GM23338 (cell line): ENCODE measurements around the gene TMED10. TPM values are rescaled to one million over a fixed set of nuclear protein-coding genes. Genes with fewer than 3 reads are reported as not detected.

Source experiments
- ATAC-seq: fragments of 200-7000 bp; cut with Tn5 transposase; 3 replicates; pipeline ENCODE4 v1.9.1; 2020
- DNase-seq: peaks from one replicate; pipeline ENCODE4 v3.0.0-alpha.2; 2015; ENCODE audit warnings: low spot score
- H2AFZ ChIP-seq: fragments of 200-600 bp; sonication (generic); 2 replicates; pipeline ENCODE4 v1.8.0; 2016; ENCODE audit warnings: antibody characterized with exemption, mild to moderate bottlenecking, moderate library complexity
- H3F3A ChIP-seq: fragments of 200-600 bp; sonication (generic); replicated peaks from 2 replicates; pipeline ENCODE4 v1.8.0; 2017; ENCODE audit warnings: antibody characterized with exemption, mixed run types, low read depth
- H3K27ac ChIP-seq: fragments of 200-600 bp; sonication (generic); 2 replicates; pipeline ENCODE4 v1.6.1; 2016; ENCODE audit warnings: low read depth
- H3K27me3 ChIP-seq: fragments of 200-600 bp; sonication (generic); 2 replicates; pipeline ENCODE4 v1.8.0; 2016; ENCODE audit warnings: mild to moderate bottlenecking, mixed run types, moderate library complexity; ENCODE audit not compliant: insufficient read depth
- H3K36me3 ChIP-seq: fragments of 200-600 bp; sonication (generic); 2 replicates; pipeline ENCODE4 v1.8.0; 2016; ENCODE audit warnings: mild to moderate bottlenecking; ENCODE audit not compliant: insufficient read depth
- H3K4me1 ChIP-seq: fragments of 200-600 bp; sonication (generic); 2 replicates; pipeline ENCODE4 v1.8.0; 2016; ENCODE audit warnings: mild to moderate bottlenecking, moderate library complexity; ENCODE audit not compliant: insufficient read depth
- H3K4me2 ChIP-seq: fragments of 200-600 bp; sonication (generic); 2 replicates; pipeline ENCODE4 v1.7.1; 2017; ENCODE audit warnings: mixed run types
- H3K4me3 ChIP-seq: fragments of 200-600 bp; sonication (generic); 2 replicates; pipeline ENCODE4 v1.6.1; 2016; ENCODE audit warnings: mixed run types
- H3K79me2 ChIP-seq: fragments of 200-600 bp; sonication (generic); replicated peaks from 2 replicates; pipeline ENCODE4 v1.8.0; 2017; ENCODE audit warnings: mild to moderate bottlenecking; ENCODE audit not compliant: insufficient read depth
- H3K9me2 ChIP-seq: fragments of 200-600 bp; sonication (generic); 2 replicates; pipeline ENCODE4 v1.8.0; 2017; ENCODE audit not compliant: insufficient read depth
- H4K20me1 ChIP-seq: fragments of 200-600 bp; sonication (generic); replicated peaks from 2 replicates; pipeline ENCODE4 v1.8.0; 2017; ENCODE audit warnings: mild to moderate bottlenecking; ENCODE audit not compliant: insufficient read depth
- H3K27ac Mint-ChIP-seq: 2 replicates; pipeline ENCODE4 v1.8.0; 2020; ENCODE audit warnings: inconsistent platforms, mild to moderate bottlenecking, moderate library complexity, mixed read lengths
- H3K27me3 Mint-ChIP-seq: 3 replicates; pipeline ENCODE4 v1.8.0; 2022; ENCODE audit warnings: low read depth, mild to moderate bottlenecking, moderate library complexity, mixed read lengths, inconsistent platforms; ENCODE audit not compliant: insufficient read depth, poor library complexity
- H3K36me3 Mint-ChIP-seq: 3 replicates; pipeline ENCODE4 v1.8.0; 2021; ENCODE audit warnings: low read depth, mild to moderate bottlenecking, inconsistent platforms, moderate library complexity, mixed read lengths
- H3K4me1 Mint-ChIP-seq: 3 replicates; pipeline ENCODE4 v1.8.0; 2020; ENCODE audit warnings: mild to moderate bottlenecking, inconsistent platforms, mixed read lengths
- H3K4me3 Mint-ChIP-seq: 3 replicates; pipeline ENCODE4 v1.8.0; 2021; ENCODE audit warnings: moderate library complexity, mild to moderate bottlenecking, inconsistent platforms, mixed read lengths
- H3K9me3 Mint-ChIP-seq: 3 replicates; pipeline ENCODE4 v1.8.0; 2020; ENCODE audit warnings: moderate library complexity, mild to moderate bottlenecking, inconsistent platforms, mixed read lengths
- CREB1 ChIP-seq: fragments of 250-450 bp; sonication (Bioruptor Pico); IDR thresholded peaks from 2 replicates; pipeline ENCODE4 v1.5.0; 2020; ENCODE audit warnings: low read depth, mild to moderate bottlenecking, moderate library complexity
- CTCF ChIP-seq, 2 experiments: fragments of 200-600 bp in 1 of 2; sonication (generic) in 1 of 2; conservative IDR thresholded peaks; 2 replicates each; pipeline versions ENCODE4 v1.5.1 to v1.6.1; 2016 to 2017; ENCODE audit warnings: antibody characterized with exemption in 2 of 2, low read depth in 2 of 2, mild to moderate bottlenecking in 2 of 2, moderate library complexity in 1 of 2
- ETS1 ChIP-seq: IDR thresholded peaks from 2 replicates; pipeline ENCODE4 v1.6.1; 2016; ENCODE audit warnings: antibody characterized with exemption
- EZH2 ChIP-seq: fragments of 200-600 bp; sonication (generic); IDR thresholded peaks from one replicate; pipeline ENCODE4 v1.8.0; 2017; ENCODE audit warnings: antibody characterized with exemption, mild to moderate bottlenecking, low read depth; ENCODE audit not compliant: unreplicated experiment
- EZH2phosphoT487 ChIP-seq: fragments of 200-600 bp; sonication (generic); IDR thresholded peaks from one replicate; pipeline ENCODE4 v1.8.1; 2018; ENCODE audit warnings: antibody characterized with exemption; ENCODE audit not compliant: unreplicated experiment
- JUNB ChIP-seq: IDR thresholded peaks from one replicate; pipeline ENCODE4 v1.6.1; 2016; ENCODE audit warnings: antibody characterized with exemption; ENCODE audit not compliant: unreplicated experiment
- NANOG ChIP-seq: IDR thresholded peaks from 2 replicates; pipeline ENCODE4 v1.6.1; 2016; ENCODE audit warnings: antibody characterized with exemption, borderline replicate concordance
- POLR2AphosphoS5 ChIP-seq: IDR thresholded peaks from 2 replicates; pipeline ENCODE4 v1.6.1; 2016; ENCODE audit warnings: antibody characterized with exemption, low read depth
- REST ChIP-seq: IDR thresholded peaks from one replicate; pipeline ENCODE4 v1.6.1; 2018; ENCODE audit warnings: antibody characterized with exemption; ENCODE audit not compliant: unreplicated experiment
- STAT1 ChIP-seq: IDR thresholded peaks from one replicate; pipeline ENCODE4 v1.6.1; 2016; ENCODE audit warnings: antibody characterized with exemption; ENCODE audit not compliant: unreplicated experiment
- ZNF114 ChIP-seq: fragments of 250-450 bp; sonication (Bioruptor Pico); IDR thresholded peaks from 2 replicates; pipeline ENCODE4 v1.5.0; 2020; ENCODE audit warnings: mild to moderate bottlenecking, moderate library complexity
- ZNF331 ChIP-seq: fragments of 250-450 bp; sonication (Bioruptor Pico); IDR thresholded peaks from 2 replicates; pipeline ENCODE4 v1.5.0; 2020; ENCODE audit warnings: low read depth, mild to moderate bottlenecking, moderate library complexity
- ZNF462 ChIP-seq: fragments of 250-450 bp; sonication (Bioruptor Pico); IDR thresholded peaks from 2 replicates; pipeline ENCODE4 v1.5.0; 2020; ENCODE audit warnings: mild to moderate bottlenecking, moderate library complexity
- polyA plus RNA-seq: library from polyadenylated mRNA; unstranded; fragments of >200 nt; fragmentation: Nextera tagmentation; extraction: Ambion mirVana; gene quantifications from 2 replicates; pipeline ENCODE4 v1.2.1, GENCODE V29; 2016
- total RNA-seq: library from RNA; depleted of rRNA; stranded (reverse); fragments of >200 nt; shearing (Covaris generic); gene quantifications from 2 replicates; pipeline ENCODE4 v1.2.3, GENCODE V29; 2014

TMED10 gene
- total and polyA plus RNA-seq, 2 experiments from 2014 or later = 180 to 196 TPM

- Mint-ChIP-seq H3K9me3 (no peaks in the 10 kb centered on the region; the same call in 2 of the 3 replicates), H3K4me1 (peaks cover 19% of the 10 kb centered on the region), H3K36me3 (peaks cover 2% of the 10 kb centered on the region), H3K27me3 (peaks cover 5% of the 10 kb centered on the region), H3K27ac (peak overlapping the region; percentile 82), H3K4me3 (peak overlapping the region; percentile 96)
- Histone ChIP-seq H3K36me3 (no peaks in the 10 kb centered on the region), H4K20me1 (no peaks in the 10 kb centered on the region; the same call in 1 of the 2 replicates), H3K79me2 (peaks cover 10% of the 10 kb centered on the region), H3K27ac (peak overlapping the region; percentile 94; the same call in 1 of the 2 replicates), H3K9me2 (no peaks in the 10 kb centered on the region), H3K4me3 (peak overlapping the region; percentile 81), H3K4me1 (peaks cover 15% of the 10 kb centered on the region), H2AFZ (peak overlapping the region; percentile 93; the same call in 1 of the 2 replicates), H3F3A (no peaks in the 10 kb centered on the region), H3K4me2 (peak overlapping the region; percentile 80), H3K27me3 (no peaks in the 10 kb centered on the region)
- no peak for ATAC-seq
- no peak for DNase-seq
- TF ChIP-seq POLR2AphosphoS5 (no peak), EZH2phosphoT487 (no peak), ZNF462 (no peak), STAT1 (no peak), CREB1 (CRISPR knock-in tag) (no peak), ETS1 (no peak), EZH2 (no peak), CTCF (conservative IDR thresholded peaks at IDR 0.05; ENCODE audit: low read depth in 2 of 2) (no peak), ZNF331 (no peak), JUNB (no peak), REST (no peak), ZNF114 (CRISPR knock-in tag) (no peak), NANOG (no peak)
Measured at GRCh38 chr14:75126121-75126544, 50.3 kb downstream of the TMED10 start.
